ENCODE measurements around the gene STK24.

The STK24 gene

DNA sequence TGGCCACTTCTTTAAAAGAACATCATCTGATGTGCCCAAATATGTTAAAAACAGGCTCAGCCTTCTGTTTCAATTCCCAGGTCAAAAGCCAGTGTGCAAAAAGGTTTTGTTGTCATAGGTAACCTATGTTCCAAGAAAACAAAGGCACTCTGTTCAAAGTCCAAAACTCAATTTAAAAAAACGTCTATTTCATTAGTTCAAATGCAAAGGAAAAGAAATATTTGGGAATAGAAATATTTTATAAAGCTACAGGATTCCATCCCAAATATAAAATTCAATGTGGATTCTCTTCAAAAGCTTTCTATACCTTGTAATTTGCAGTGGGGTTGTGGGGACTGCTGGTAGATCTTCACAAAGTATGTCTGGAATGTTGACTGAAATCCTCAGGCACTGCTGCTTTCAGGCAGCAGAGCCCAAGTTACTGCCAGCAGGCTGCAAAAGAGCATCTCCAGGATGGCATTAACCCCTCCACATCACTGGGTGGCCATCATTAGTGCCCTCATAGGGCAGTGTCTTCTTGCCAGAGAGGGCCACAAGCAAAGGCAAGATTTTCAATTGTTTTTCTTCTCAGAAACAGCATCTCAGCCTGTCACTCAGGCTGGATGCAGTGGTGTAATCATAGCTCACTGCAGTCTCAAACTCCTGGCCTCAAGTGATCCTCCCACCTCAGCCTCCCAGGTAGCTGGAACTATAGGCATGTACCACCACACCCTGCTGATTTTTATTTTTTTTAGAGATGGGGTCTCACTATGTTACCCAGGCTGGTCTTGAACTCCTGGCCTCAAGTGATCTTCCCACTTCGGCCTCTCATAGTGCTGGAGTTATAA, 22.8 kb upstream of the STK24 start:
- TF ChIP-seq, protein P1, sequence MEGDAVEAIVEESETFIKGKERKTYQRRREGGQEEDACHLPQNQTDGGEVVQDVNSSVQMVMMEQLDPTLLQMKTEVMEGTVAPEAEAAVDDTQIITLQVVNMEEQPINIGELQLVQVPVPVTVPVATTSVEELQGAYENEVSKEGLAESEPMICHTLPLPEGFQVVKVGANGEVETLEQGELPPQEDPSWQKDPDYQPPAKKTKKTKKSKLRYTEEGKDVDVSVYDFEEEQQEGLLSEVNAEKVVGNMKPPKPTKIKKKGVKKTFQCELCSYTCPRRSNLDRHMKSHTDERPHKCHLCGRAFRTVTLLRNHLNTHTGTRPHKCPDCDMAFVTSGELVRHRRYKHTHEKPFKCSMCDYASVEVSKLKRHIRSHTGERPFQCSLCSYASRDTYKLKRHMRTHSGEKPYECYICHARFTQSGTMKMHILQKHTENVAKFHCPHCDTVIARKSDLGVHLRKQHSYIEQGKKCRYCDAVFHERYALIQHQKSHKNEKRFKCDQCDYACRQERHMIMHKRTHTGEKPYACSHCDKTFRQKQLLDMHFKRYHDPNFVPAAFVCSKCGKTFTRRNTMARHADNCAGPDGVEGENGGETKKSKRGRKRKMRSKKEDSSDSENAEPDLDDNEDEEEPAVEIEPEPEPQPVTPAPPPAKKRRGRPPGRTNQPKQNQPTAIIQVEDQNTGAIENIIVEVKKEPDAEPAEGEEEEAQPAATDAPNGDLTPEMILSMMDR (IDR thresholded peaks at IDR 0.05; ENCODE audit: low read depth, low read length), result no peak
- TF ChIP-seq EZH2phosphoT487 (IDR thresholded peaks at IDR 0.05; ENCODE audit: low read depth), result no peak
- Histone ChIP-seq H3K36me3 (replicated peaks; ENCODE audit: low read depth, low read length) (no peaks in the 10 kb centered on the region), H3K79me2 (ENCODE audit: low read length) (no peaks in the 10 kb centered on the region)

DNA sequence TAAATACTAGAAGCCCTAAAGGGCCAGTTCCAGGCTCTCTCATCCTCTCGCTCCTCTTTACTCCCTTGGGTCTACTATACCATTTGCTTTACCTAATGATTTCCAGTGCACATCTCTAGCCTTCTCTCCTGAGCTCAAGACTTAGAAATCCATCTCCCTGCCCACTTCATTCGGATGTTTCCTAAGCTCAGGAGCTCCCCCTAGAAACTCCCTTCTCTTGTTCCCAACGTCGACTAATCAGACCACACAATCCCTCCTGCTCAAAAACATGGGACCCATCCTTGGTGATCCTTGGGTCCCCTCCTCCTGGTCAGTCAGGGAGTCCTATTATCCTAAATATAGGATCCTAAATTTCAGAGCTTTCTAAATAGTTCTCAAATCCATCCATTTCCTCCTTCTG, 21.1 kb upstream of the STK24 start:
- no peaks in the 10 kb centered on the region for H3K9me3 ChIP-seq (ENCODE audit: insufficient read depth, low read length)
- H3K4me1 ChIP-seq (ENCODE audit: low read length), result peaks cover 21% of the 10 kb centered on the region
- H3K4me3 ChIP-seq (ENCODE audit: low read length), result no peak overlapping the region
- no peak overlapping the region for H3K9ac ChIP-seq (ENCODE audit: low read length)
- no peak overlapping the region for H3K27ac ChIP-seq (ENCODE audit: low read length)
- TF ChIP-seq, protein P1 (IDR thresholded peaks at IDR 0.05; ENCODE audit: low read depth, low read length), result no peak
- no peak for TF ChIP-seq EZH2phosphoT487 (IDR thresholded peaks at IDR 0.05; ENCODE audit: low read depth)
- no peaks in the 10 kb centered on the region for H3K79me2 ChIP-seq (ENCODE audit: low read length)
- H3K36me3 ChIP-seq (replicated peaks; ENCODE audit: low read depth, low read length), result no peaks in the 10 kb centered on the region
- H3K4me2 ChIP-seq (ENCODE audit: low read length), result no peak overlapping the region
- H3K27me3 ChIP-seq (ENCODE audit: low read depth, low read length), result peaks cover 12% of the 10 kb centered on the region; the same call in 1 of the 2 replicates
- H4K20me1 ChIP-seq (ENCODE audit: insufficient read depth, low read length), result no peaks in the 10 kb centered on the region
- no peak overlapping the region for H2AFZ ChIP-seq (ENCODE audit: low read depth, low read length)

More for the DNA sequence above, 22.8 kb upstream of the STK24 start:
- no peak overlapping the region for H2AFZ ChIP-seq (ENCODE audit: low read depth, low read length)
- H3K9me3 ChIP-seq (ENCODE audit: insufficient read depth, low read length), result no peaks in the 10 kb centered on the region
- H3K27ac ChIP-seq (ENCODE audit: low read length), result no peak overlapping the region
- H4K20me1 ChIP-seq (ENCODE audit: insufficient read depth, low read length), result no peaks in the 10 kb centered on the region
- no peak overlapping the region for H3K9ac ChIP-seq (ENCODE audit: low read length)
- H3K4me2 ChIP-seq (ENCODE audit: low read length), result no peak overlapping the region
- H3K4me3 ChIP-seq (ENCODE audit: low read length), result no peak overlapping the region
- peaks cover 12% of the 10 kb centered on the region; the same call in 1 of the 2 replicates for H3K27me3 ChIP-seq (ENCODE audit: low read depth, low read length)
- peaks cover 21% of the 10 kb centered on the region for H3K4me1 ChIP-seq (ENCODE audit: low read length)

DNA sequence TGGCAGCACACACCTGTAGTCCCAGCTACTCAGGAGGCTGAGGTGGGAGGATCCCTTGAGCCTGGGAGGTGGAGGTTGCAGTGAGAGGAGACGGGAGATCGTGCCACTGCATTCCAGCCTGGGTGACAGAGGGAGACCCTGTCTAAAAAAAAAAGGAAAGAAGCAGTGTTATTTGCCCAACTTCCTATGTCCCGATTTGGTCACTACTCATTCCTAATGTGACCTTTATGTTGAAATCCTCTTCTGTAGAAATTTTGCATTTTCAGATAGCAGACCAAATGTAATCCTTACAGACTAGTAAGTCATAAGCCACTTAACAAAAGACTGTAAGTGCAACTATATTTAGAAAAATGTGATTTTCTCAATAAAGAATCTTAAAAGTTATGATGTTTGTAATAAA, 18.2 kb upstream of the STK24 start:
- H3K27ac ChIP-seq (ENCODE audit: low read length), result no peak overlapping the region
- no peak for TF ChIP-seq EZH2phosphoT487 (IDR thresholded peaks at IDR 0.05; ENCODE audit: low read depth)
- TF ChIP-seq, protein P1 (IDR thresholded peaks at IDR 0.05; ENCODE audit: low read depth, low read length), result no peak

DNA sequence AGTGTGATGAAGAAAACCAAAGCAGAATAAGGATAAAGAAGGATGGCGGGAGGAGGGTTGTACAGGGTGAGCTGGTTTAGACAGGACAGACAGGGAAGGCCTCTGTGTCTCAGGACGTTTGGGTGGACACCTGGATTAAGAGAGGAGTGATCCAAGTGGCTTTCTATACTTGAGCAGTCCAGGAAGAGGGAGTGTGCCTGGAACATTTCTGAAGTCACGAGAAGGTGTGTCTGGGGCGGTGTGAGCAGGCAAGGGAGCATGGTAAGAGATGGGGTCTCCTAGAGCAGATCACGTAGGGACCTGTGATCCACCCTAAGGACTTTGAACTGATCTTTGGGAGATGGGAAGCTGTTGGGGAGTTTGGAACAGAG, 15.4 kb upstream of the STK24 start:
- TF ChIP-seq EZH2phosphoT487 (IDR thresholded peaks at IDR 0.05; ENCODE audit: low read depth), result no peak
- TF ChIP-seq, protein P1 (IDR thresholded peaks at IDR 0.05; ENCODE audit: low read depth, low read length), result no peak
- H2AFZ ChIP-seq (ENCODE audit: low read depth, low read length), result no peak overlapping the region

More for the DNA sequence above, 18.2 kb upstream of the STK24 start:
- H3K4me1 ChIP-seq (ENCODE audit: low read length), result peaks cover 21% of the 10 kb centered on the region
- no peak overlapping the region for H3K4me2 ChIP-seq (ENCODE audit: low read length)
- no peaks in the 10 kb centered on the region for H4K20me1 ChIP-seq (ENCODE audit: insufficient read depth, low read length)
- H3K9ac ChIP-seq (ENCODE audit: low read length), result no peak overlapping the region
- no peak overlapping the region for H3K4me3 ChIP-seq (ENCODE audit: low read length)
- no peaks in the 10 kb centered on the region for H3K9me3 ChIP-seq (ENCODE audit: insufficient read depth, low read length)
- no peak overlapping the region for H2AFZ ChIP-seq (ENCODE audit: low read depth, low read length)
- H3K36me3 ChIP-seq (replicated peaks; ENCODE audit: low read depth, low read length), result no peaks in the 10 kb centered on the region
- peaks cover 7% of the 10 kb centered on the region; the same call in 1 of the 2 replicates for H3K27me3 ChIP-seq (ENCODE audit: low read depth, low read length)
- H3K79me2 ChIP-seq (ENCODE audit: low read length), result no peaks in the 10 kb centered on the region

More for the DNA sequence above, 15.4 kb upstream of the STK24 start:
- no peak overlapping the region for H3K4me3 ChIP-seq (ENCODE audit: low read length)
- no peak overlapping the region for H3K9ac ChIP-seq (ENCODE audit: low read length)
- H3K4me2 ChIP-seq (ENCODE audit: low read length), result no peak overlapping the region
- no peaks in the 10 kb centered on the region for H4K20me1 ChIP-seq (ENCODE audit: insufficient read depth, low read length)
- H3K36me3 ChIP-seq (replicated peaks; ENCODE audit: low read depth, low read length), result no peaks in the 10 kb centered on the region
- no peaks in the 10 kb centered on the region for H3K79me2 ChIP-seq (ENCODE audit: low read length)
- H3K9me3 ChIP-seq (ENCODE audit: insufficient read depth, low read length), result no peaks in the 10 kb centered on the region
- H3K4me1 ChIP-seq (ENCODE audit: low read length), result peaks cover 21% of the 10 kb centered on the region
- H3K27me3 ChIP-seq (ENCODE audit: low read depth, low read length), result no peaks in the 10 kb centered on the region
- H3K27ac ChIP-seq (ENCODE audit: low read length), result no peak overlapping the region

Data from OCI-LY3 (cell line).